8988T (cell line): ENCODE results near the gene IFNLR1.

Experiments used
- DNase-seq: peaks from one replicate; pipeline ENCODE4 v3.0.0; 2011

IFNLR1 gene

GRCh38 chr1:24119859-24120756 is 67.0 kb downstream of the IFNLR1 start:
- DNase-seq: no peak

- no peak for DNase-seq
These were observed 67.6 kb downstream of the IFNLR1 start for GRCh38 chr1:24119489-24119858.

GRCh38 chr1:24118410-24119242 is 68.5 kb downstream of the IFNLR1 start:
- DNase-seq: no peak

GRCh38 chr1:24117722-24118409 is 69.2 kb downstream of the IFNLR1 start:
- DNase-seq: no peak

GRCh38 chr1:24117132-24117531 is 70.0 kb downstream of the IFNLR1 start:
- DNase-seq: no peak

- no peak for DNase-seq
These were observed 72.3 kb downstream of the IFNLR1 start for GRCh38 chr1:24114753-24115152.

- DNase-seq: no peak
These were observed 73.5 kb downstream of the IFNLR1 start for GRCh38 chr1:24113641-24114033.

- DNase-seq: peak; percentile 54
These were observed 74.9 kb downstream of the IFNLR1 start, which contains the start of gene MYOM3 for GRCh38 chr1:24111996-24112779. TSS of gene MYOM3 (minus strand) at chr1:24112135. CDS start at chr1:24108636, 3,499 bp downstream.

- DNase-seq: no peak
These were observed 75.7 kb downstream of the IFNLR1 start for GRCh38 chr1:24111262-24111995.

- DNase-seq: no peak
These were observed 76.3 kb downstream of the IFNLR1 start for GRCh38 chr1:24110642-24111261.

- DNase-seq: no peak
These were observed 77.2 kb downstream of the IFNLR1 start for GRCh38 chr1:24109686-24110475.

- DNase-seq: no peak
These were observed 78.0 kb downstream of the IFNLR1 start for GRCh38 chr1:24109166-24109483.

GRCh38 chr1:24108334-24109165 is 78.5 kb downstream of the IFNLR1 start:
- no peak for DNase-seq

GRCh38 chr1:24107462-24108138 is 79.5 kb downstream of the IFNLR1 start:
- no peak for DNase-seq

- no peak for DNase-seq
These were observed 81.5 kb downstream of the IFNLR1 start for GRCh38 chr1:24105368-24106160.

- no peak for DNase-seq
These were observed 82.2 kb downstream of the IFNLR1 start for GRCh38 chr1:24104854-24105253.
